HEK293T (cell line): ENCODE data around the gene AMIGO2.

Experiments
- ARNT ChIP-seq: fragments of 450-650 bp; IDR thresholded peaks from 2 replicates; pipeline ENCODE4 v1.6.1; 2017; ENCODE audit warnings: mild to moderate bottlenecking
- BHLHE40 ChIP-seq: fragments of 450-650 bp; IDR thresholded peaks from 2 replicates; pipeline ENCODE4 v1.6.1; 2016; ENCODE audit warnings: mild to moderate bottlenecking, moderate library complexity, borderline replicate concordance
- ELF4 ChIP-seq: fragments of 450-650 bp; IDR thresholded peaks from 2 replicates; pipeline ENCODE4 v1.6.1; 2017; ENCODE audit warnings: antibody characterized with exemption
- FOXA1 ChIP-seq: fragments of 450-650 bp; IDR thresholded peaks from 2 replicates; pipeline ENCODE4 v1.6.1; 2016; ENCODE audit warnings: mild to moderate bottlenecking
- FOXK2 ChIP-seq: fragments of 450-650 bp; IDR thresholded peaks from 2 replicates; pipeline ENCODE4 v1.6.1; 2016; ENCODE audit warnings: mild to moderate bottlenecking
- FOXM1 ChIP-seq: fragments of 450-650 bp; IDR thresholded peaks from 2 replicates; pipeline ENCODE4 v1.6.1; 2017; ENCODE audit warnings: mild to moderate bottlenecking, borderline replicate concordance
- HDGF ChIP-seq: fragments of 450-650 bp; IDR thresholded peaks from 2 replicates; pipeline ENCODE4 v1.6.1; 2017; ENCODE audit warnings: antibody characterized with exemption, borderline replicate concordance
- L3MBTL2 ChIP-seq: fragments of 450-650 bp; conservative IDR thresholded peaks from 2 replicates; pipeline ENCODE4 v1.6.1; 2016; ENCODE audit warnings: mild to moderate bottlenecking
- NFRKB ChIP-seq: fragments of 450-650 bp; IDR thresholded peaks from 2 replicates; pipeline ENCODE4 v1.6.1; 2016; ENCODE audit warnings: mild to moderate bottlenecking, moderate library complexity
- PKNOX1 ChIP-seq: fragments of 450-650 bp; IDR thresholded peaks from 2 replicates; pipeline ENCODE4 v1.6.1; 2016
- SP1 ChIP-seq: fragments of 450-650 bp; IDR thresholded peaks from 2 replicates; pipeline ENCODE4 v1.6.1; 2017
- SUZ12 ChIP-seq: fragments of 450-650 bp; IDR thresholded peaks from 2 replicates; pipeline ENCODE4 v1.6.1; 2016; ENCODE audit warnings: mild to moderate bottlenecking
- TARDBP ChIP-seq: fragments of 450-650 bp; IDR thresholded peaks from 2 replicates; pipeline ENCODE4 v1.6.1; 2016
- ZNF384 ChIP-seq: fragments of 450-650 bp; IDR thresholded peaks from 2 replicates; pipeline ENCODE4 v1.6.1; 2016

- TF ChIP-seq ELF4 (no peak), L3MBTL2 (no peak), HDGF (no peak), SUZ12 (no peak), ARNT (no peak), ZNF384 (no peak), FOXM1 (no peak), FOXA1 (no peak), PKNOX1 (no peak), SP1 (no peak), FOXK2 (no peak), NFRKB (no peak), BHLHE40 (no peak), TARDBP (no peak)
These were observed 30.3 kb upstream of the AMIGO2 start for GRCh38 chr12:47110011-47110541.
